ENCODE measurements around the gene ZC3H7B.

Gene ZC3H7B

DNA sequence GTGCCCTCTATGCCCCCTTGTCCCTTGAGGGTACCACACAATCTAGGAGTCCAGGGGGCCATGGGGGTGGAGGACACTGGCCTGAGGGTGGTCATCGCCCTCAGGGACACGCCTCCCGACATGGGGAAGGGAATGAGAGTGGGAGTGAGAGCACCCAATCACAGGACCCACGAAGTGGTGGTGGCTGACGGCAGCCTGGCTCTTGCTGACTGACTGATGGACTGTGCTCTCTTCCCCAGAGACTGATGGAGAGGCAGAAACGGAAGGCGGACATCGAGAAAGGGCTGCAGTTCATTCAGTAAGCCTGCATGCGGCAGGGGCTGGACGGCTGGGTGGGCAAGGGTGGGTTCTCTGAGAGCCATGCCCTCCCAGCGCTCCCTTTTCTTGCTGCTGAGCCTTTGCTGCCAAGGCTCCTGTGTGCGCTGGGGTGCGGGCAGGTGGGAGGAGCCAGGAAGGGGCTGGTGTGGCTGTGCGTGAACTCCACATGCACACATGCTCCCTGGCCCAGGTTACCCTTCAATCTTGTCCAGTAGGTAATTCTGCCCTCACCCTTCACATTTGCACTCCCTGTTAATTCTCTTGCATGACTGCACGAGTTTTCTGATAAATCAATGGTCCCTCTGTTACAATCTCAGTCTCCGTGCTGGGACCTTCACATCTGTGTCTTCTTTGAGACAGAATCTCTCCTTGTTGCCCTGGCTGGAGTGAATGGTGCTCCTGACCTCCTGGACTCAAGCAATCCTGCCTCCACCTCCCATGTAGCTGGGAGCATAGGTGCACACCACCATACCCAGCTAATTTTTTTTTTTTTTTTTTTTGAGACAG, 19.3 kb downstream of the ZC3H7B start:
- no peak overlapping the region for H3K4me3 ChIP-seq (ENCODE audit: low read depth, low read length)
- no peak for DNase-seq (ENCODE audit: low read depth)
- TF ChIP-seq, protein P1, sequence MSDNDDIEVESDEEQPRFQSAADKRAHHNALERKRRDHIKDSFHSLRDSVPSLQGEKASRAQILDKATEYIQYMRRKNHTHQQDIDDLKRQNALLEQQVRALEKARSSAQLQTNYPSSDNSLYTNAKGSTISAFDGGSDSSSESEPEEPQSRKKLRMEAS (IDR thresholded peaks at IDR 0.05; ENCODE audit: low read depth, low read length), result no peak
- TF ChIP-seq MYC (IDR thresholded peaks at IDR 0.05; ENCODE audit: low read depth, low read length), result no peak
- no peak for TF ChIP-seq POLR2A (IDR thresholded peaks at IDR 0.05; ENCODE audit: extremely low read depth, insufficient read length)
- TF ChIP-seq, protein P2, sequence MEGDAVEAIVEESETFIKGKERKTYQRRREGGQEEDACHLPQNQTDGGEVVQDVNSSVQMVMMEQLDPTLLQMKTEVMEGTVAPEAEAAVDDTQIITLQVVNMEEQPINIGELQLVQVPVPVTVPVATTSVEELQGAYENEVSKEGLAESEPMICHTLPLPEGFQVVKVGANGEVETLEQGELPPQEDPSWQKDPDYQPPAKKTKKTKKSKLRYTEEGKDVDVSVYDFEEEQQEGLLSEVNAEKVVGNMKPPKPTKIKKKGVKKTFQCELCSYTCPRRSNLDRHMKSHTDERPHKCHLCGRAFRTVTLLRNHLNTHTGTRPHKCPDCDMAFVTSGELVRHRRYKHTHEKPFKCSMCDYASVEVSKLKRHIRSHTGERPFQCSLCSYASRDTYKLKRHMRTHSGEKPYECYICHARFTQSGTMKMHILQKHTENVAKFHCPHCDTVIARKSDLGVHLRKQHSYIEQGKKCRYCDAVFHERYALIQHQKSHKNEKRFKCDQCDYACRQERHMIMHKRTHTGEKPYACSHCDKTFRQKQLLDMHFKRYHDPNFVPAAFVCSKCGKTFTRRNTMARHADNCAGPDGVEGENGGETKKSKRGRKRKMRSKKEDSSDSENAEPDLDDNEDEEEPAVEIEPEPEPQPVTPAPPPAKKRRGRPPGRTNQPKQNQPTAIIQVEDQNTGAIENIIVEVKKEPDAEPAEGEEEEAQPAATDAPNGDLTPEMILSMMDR (IDR thresholded peaks at IDR 0.05; ENCODE audit: low read depth, low read length), result no peak

DNA sequence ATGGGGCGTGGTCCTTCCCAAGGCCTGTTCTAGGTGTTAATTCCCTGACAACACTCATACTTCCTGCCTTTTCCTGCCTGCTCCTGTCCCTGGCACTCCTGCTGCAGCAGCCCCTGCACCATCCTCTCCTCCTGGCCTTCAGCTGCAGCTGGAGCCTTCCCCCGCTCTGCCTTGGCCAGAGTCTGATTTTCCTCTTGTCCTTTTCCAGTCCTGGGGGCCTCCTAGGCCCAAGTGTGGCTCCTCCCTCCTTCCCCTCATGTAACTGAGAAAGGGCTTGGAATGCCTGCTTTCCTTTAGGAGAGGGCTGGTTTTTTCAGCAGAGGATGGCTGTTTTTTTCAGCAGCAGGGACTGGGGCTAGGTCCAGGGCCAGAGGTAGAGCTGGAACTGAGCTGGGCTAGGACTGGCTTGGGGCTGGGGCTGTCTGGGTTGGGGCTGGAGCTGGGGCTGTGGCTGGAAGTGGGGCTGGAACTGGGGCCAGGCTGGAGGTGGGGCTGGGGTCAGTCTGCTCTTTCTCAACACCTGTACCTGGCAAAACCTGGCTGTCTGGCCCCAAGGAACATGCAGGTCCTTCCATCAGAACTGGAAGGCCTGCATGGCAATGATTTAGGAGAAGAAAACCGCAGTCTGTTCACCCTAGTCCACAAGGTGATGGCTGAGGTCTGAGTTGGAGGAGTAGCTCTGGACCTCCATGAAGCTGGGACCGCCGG, 23.6 kb downstream of the ZC3H7B start:
- H3K4me3 ChIP-seq (ENCODE audit: low read depth, low read length), result no peak overlapping the region
- no peak for DNase-seq (ENCODE audit: low read depth)
- TF ChIP-seq MYC (IDR thresholded peaks at IDR 0.05; ENCODE audit: low read depth, low read length) (no peak), POLR2A (IDR thresholded peaks at IDR 0.05; ENCODE audit: extremely low read depth, insufficient read length) (no peak)
- TF ChIP-seq, protein P2 (IDR thresholded peaks at IDR 0.05; ENCODE audit: low read depth, low read length), result no peak
- TF ChIP-seq, protein P1 (IDR thresholded peaks at IDR 0.05; ENCODE audit: low read depth, low read length), result no peak

DNA sequence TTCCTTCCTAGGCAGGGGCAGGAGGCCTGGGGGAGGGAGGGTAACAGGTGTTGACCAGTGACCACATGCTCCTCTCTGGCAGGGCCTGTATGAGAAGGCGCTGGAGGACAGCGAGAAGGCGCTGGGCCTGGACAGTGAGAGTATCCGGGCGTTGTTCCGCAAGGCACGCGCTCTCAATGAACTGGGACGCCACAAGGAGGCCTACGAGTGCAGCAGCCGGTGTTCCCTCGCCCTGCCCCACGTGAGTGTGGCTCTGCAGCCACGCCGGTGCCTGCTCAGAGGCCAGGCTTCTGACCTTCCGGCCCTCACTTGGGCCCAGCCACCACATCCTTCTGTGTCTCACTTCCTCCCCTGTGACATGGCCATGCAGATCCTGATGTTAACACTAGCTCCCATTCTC, 25.8 kb downstream of the ZC3H7B start:
- TF ChIP-seq MYC (IDR thresholded peaks at IDR 0.05; ENCODE audit: low read depth, low read length) (no peak), POLR2A (IDR thresholded peaks at IDR 0.05; ENCODE audit: extremely low read depth, insufficient read length) (no peak)
- TF ChIP-seq, protein P1 (IDR thresholded peaks at IDR 0.05; ENCODE audit: low read depth, low read length), result no peak
- TF ChIP-seq, protein P2 (IDR thresholded peaks at IDR 0.05; ENCODE audit: low read depth, low read length), result no peak
- no peak for DNase-seq (ENCODE audit: low read depth)
- H3K4me3 ChIP-seq (ENCODE audit: low read depth, low read length), result no peak overlapping the region

DNA sequence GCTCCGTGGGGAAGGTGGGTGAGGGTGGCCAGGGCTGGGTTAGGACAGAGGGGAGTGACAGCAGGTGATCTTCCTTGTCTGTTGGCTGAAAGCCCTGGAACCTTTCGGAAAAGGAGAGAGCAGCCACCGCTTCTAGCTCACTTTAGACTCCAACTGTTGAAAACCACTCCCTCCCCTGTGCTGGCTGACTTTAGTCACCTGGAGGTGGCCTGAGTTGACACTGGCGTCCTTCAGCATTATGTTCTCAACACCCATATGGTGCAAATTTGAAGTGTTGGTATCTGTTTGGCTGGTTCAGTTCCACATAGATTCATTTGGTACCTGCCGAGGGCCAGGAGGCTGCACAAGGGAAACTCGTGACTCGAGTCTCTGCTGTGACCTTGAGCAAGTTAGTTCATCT, 28.8 kb downstream of the ZC3H7B start:
- no peak for DNase-seq (ENCODE audit: low read depth)
- no peak overlapping the region for H3K4me3 ChIP-seq (ENCODE audit: low read depth, low read length)
- TF ChIP-seq, protein P1 (IDR thresholded peaks at IDR 0.05; ENCODE audit: low read depth, low read length), result no peak
- TF ChIP-seq MYC (IDR thresholded peaks at IDR 0.05; ENCODE audit: low read depth, low read length) (no peak), POLR2A (IDR thresholded peaks at IDR 0.05; ENCODE audit: extremely low read depth, insufficient read length) (no peak)
- TF ChIP-seq, protein P2 (IDR thresholded peaks at IDR 0.05; ENCODE audit: low read depth, low read length), result no peak

DNA sequence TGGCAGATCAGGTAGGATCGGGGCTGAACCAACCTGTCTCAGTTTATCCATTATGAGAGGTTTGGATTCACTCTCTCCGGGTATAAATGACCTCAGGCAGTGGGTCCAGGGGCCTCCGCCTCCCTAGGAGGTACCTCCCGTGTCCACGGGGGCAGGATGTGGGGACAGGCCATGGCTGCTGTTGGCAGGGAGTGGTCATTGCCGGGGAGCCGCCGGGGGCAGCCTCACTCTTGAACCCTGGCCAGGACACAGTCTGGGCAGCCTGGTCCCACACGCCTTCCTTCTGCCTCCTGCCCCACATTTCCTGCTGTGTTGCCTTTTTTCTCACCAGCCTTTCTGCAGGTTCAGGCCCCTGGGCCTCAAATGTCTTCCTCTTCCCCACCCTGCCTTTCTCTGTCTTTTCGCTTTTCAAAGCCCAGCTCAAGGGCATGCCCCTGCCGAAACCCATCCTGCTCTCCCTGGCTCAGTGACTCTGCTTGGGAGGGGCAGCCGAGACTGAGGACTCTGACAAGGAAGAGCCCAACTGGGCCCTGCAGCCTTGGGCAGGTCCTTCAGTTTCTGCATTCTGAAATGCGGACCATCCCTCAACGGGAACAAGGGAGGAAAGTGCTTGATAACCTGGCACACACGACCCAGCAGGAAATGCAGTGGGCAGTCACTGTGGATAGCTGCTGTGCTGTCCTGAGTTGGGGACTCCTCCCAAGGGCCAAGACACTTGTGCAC, 31.1 kb downstream of the ZC3H7B start:
- no peak for DNase-seq (ENCODE audit: low read depth)
- TF ChIP-seq MYC (IDR thresholded peaks at IDR 0.05; ENCODE audit: low read depth, low read length) (no peak), POLR2A (IDR thresholded peaks at IDR 0.05; ENCODE audit: extremely low read depth, insufficient read length) (no peak)
- TF ChIP-seq, protein P2 (IDR thresholded peaks at IDR 0.05; ENCODE audit: low read depth, low read length), result no peak
- TF ChIP-seq, protein P1 (IDR thresholded peaks at IDR 0.05; ENCODE audit: low read depth, low read length), result no peak

More for the DNA sequence above, 31.1 kb downstream of the ZC3H7B start:
- H3K4me3 ChIP-seq (ENCODE audit: low read depth, low read length), result no peak overlapping the region

All from NB4 (cell line).